SU-DHL-6 (cell line): Measurements from ENCODE around the gene PSMA3.
"Not testable (repeated sequence)": the region's sequence is repeated elsewhere in the genome, so short reads cannot be mapped to it uniquely, and the experiment has no call there.

ENCODE experiments used
- H2AFZ ChIP-seq: fragments of 200-600 bp; sonication (generic); 2 replicates; pipeline ENCODE4 v1.6.1; 2014; ENCODE audit warnings: low read depth, mild to moderate bottlenecking, moderate library complexity, mixed read lengths, antibody characterized with exemption, low read length; ENCODE audit not compliant: severe bottlenecking
- H3F3A ChIP-seq: fragments of 200-600 bp; shearing (Covaris generic); 2 replicates; pipeline ENCODE4 v1.6.0; 2016; ENCODE audit warnings: antibody characterized with exemption, mild to moderate bottlenecking; ENCODE audit not compliant: insufficient read depth
- H3K27ac ChIP-seq: fragments of 200-600 bp; sonication (generic); 2 replicates; pipeline ENCODE4 v1.5.1; 2016; ENCODE audit warnings: low read depth, mild to moderate bottlenecking, low read length, moderate library complexity, mixed read lengths
- H3K27me3 ChIP-seq: fragments of 200-600 bp; sonication (generic), shearing (Covaris generic); 2 replicates; pipeline ENCODE4 v1.6.0; 2014; ENCODE audit warnings: mild to moderate bottlenecking, low read length
- H3K36me3 ChIP-seq: fragments of 200-600 bp; sonication (generic); 2 replicates; pipeline ENCODE4 v1.6.1; 2014; ENCODE audit warnings: mild to moderate bottlenecking, low read length, mixed read lengths
- H3K4me2 ChIP-seq: fragments of 300-600, 200-600 bp; shearing (Covaris generic), sonication (generic); 2 replicates; pipeline ENCODE4 v1.6.0; 2014; ENCODE audit warnings: low read length, low read depth, mild to moderate bottlenecking; ENCODE audit not compliant: poor library complexity, severe bottlenecking
- H3K4me3 ChIP-seq: fragments of 200-600 bp; sonication (generic); 2 replicates; pipeline ENCODE4 v1.5.1; 2014; ENCODE audit warnings: antibody characterized with exemption, low read length, mild to moderate bottlenecking, mixed read lengths; ENCODE audit not compliant: insufficient read depth, poor library complexity, severe bottlenecking
- H3K79me2 ChIP-seq: fragments of 200-600 bp; sonication (generic); 2 replicates; pipeline ENCODE4 v1.6.1; 2014; ENCODE audit warnings: mild to moderate bottlenecking, low read length, moderate library complexity; ENCODE audit not compliant: insufficient read depth
- H3K9ac ChIP-seq: fragments of 200-600 bp; sonication (generic); 2 replicates; pipeline ENCODE4 v1.7.0; 2014; ENCODE audit warnings: mild to moderate bottlenecking, low read length
- H3K9me2 ChIP-seq: fragments of 200-600 bp; sonication (generic); replicated peaks from 2 replicates; pipeline ENCODE4 v1.6.1; 2014; ENCODE audit warnings: low read length; ENCODE audit not compliant: insufficient read depth
- H3K9me3 ChIP-seq: fragments of 200-600 bp; sonication (generic); 2 replicates; pipeline ENCODE4 v1.6.1; 2014; ENCODE audit warnings: low read length, mixed read lengths; ENCODE audit not compliant: insufficient read depth
- H4K20me1 ChIP-seq: fragments of 200-600 bp; sonication (generic); 2 replicates; pipeline ENCODE4 v1.6.1; 2014; ENCODE audit warnings: low read depth, mild to moderate bottlenecking, antibody characterized with exemption, low read length, moderate library complexity, mixed read lengths
- CTCF ChIP-seq: fragments of 200-600 bp; sonication (generic); IDR thresholded peaks from one replicate; pipeline ENCODE4 v1.5.1; 2017; ENCODE audit warnings: antibody characterized with exemption, mild to moderate bottlenecking, low read length, moderate library complexity; ENCODE audit not compliant: insufficient read depth, poor library complexity, severe bottlenecking
- EZH2phosphoT487 ChIP-seq: fragments of 200-600 bp; sonication (generic), shearing (Covaris generic); conservative IDR thresholded peaks from 2 replicates; pipeline ENCODE4 v1.6.1; 2018; ENCODE audit warnings: mild to moderate bottlenecking, antibody characterized with exemption, low read length, moderate library complexity, mixed read lengths

PSMA3 gene

GRCh38 chr14:58258156-58258555 is 13.5 kb downstream of the PSMA3 start:
- peaks cover 4% of the 10 kb centered on the region; the same call in 1 of the 2 replicates for H3K79me2 ChIP-seq
- no peak overlapping the region for H3K4me3 ChIP-seq
- 0 out of 2 replicates have a peak, but pooled peaks cover 5% of the 10 kb centered on the region for H4K20me1 ChIP-seq
- no peaks in the 10 kb centered on the region for H3K9me3 ChIP-seq
- no peak overlapping the region for H3K27ac ChIP-seq
- H3K36me3 ChIP-seq, result peaks cover 27% of the 10 kb centered on the region; the same call in 1 of the 2 replicates
- H3K9ac ChIP-seq, result no peak overlapping the region
- no peak overlapping the region for H3K4me2 ChIP-seq
- no peaks in the 10 kb centered on the region for H3K27me3 ChIP-seq
- H2AFZ ChIP-seq, result no peak overlapping the region
- H3K9me2 ChIP-seq, result no peaks in the 10 kb centered on the region
- TF ChIP-seq CTCF (no peak), EZH2phosphoT487 (no peak)
- peaks cover 16% of the 10 kb centered on the region; the same call in 1 of the 2 replicates for H3F3A ChIP-seq

GRCh38 chr14:58262005-58262404 is 17.4 kb downstream of the PSMA3 start:
- H3K36me3 ChIP-seq, result peaks cover 50% of the 10 kb centered on the region; the same call in 1 of the 2 replicates
- not testable (repeated sequence) for H2AFZ ChIP-seq, H3K27me3 ChIP-seq, H3K79me2 ChIP-seq, H3K4me3 ChIP-seq, H3K9me3 ChIP-seq, H3K9me2 ChIP-seq, H3K9ac ChIP-seq, H3K27ac ChIP-seq, H3K4me2 ChIP-seq, H4K20me1 ChIP-seq
- H3F3A ChIP-seq, result peaks cover 50% of the 10 kb centered on the region

- no peak for TF ChIP-seq CTCF
- no peak for TF ChIP-seq EZH2phosphoT487
- Histone ChIP-seq H3K4me2 (no peak overlapping the region), H3K27me3 (no peaks in the 10 kb centered on the region), H4K20me1 (peaks cover 8% of the 10 kb centered on the region; the same call in 1 of the 2 replicates), H3K27ac (no peak overlapping the region), H3K9me3 (no peaks in the 10 kb centered on the region), H3F3A (peaks cover 68% of the 10 kb centered on the region), H3K9ac (no peak overlapping the region), H3K79me2 (peaks cover 3% of the 10 kb centered on the region), H3K9me2 (no peaks in the 10 kb centered on the region), H3K36me3 (peaks cover 62% of the 10 kb centered on the region; the same call in 1 of the 2 replicates), H2AFZ (no peak overlapping the region), H3K4me3 (no peak overlapping the region)
Measured at GRCh38 chr14:58265401-58265800, 20.8 kb downstream of the PSMA3 start.

- Histone ChIP-seq H3K9me3 (no peaks in the 10 kb centered on the region), H4K20me1 (peaks cover 7% of the 10 kb centered on the region), H3F3A (peaks cover 71% of the 10 kb centered on the region), H3K27ac (no peak overlapping the region), H3K36me3 (peaks cover 60% of the 10 kb centered on the region), H3K9ac (no peak overlapping the region), H3K9me2 (no peaks in the 10 kb centered on the region), H3K4me2 (no peak overlapping the region), H2AFZ (no peak overlapping the region), H3K27me3 (no peaks in the 10 kb centered on the region), H3K79me2 (peaks cover 22% of the 10 kb centered on the region), H3K4me3 (no peak overlapping the region)
- TF ChIP-seq EZH2phosphoT487 (no peak), CTCF (no peak)
Measured at GRCh38 chr14:58270628-58271027, 26.0 kb downstream of the PSMA3 start.
